Right lobe of liver (tissue), 6 donors: ENCODE data around the gene SCN4A. TPM values are rescaled to one million over a fixed set of nuclear protein-coding genes. Genes with fewer than 3 reads are reported as not detected.
"Not testable (repeated sequence)": the region's sequence is repeated elsewhere in the genome, so short reads cannot be mapped to it uniquely, and the experiment has no call there.

ENCODE experiments used
- ATAC-seq, 4 donors: fragments of 200-7000 bp; cut with Tn5 transposase; one replicate each; pipeline ENCODE4 v1.9.1; 2020; ENCODE audit warnings: mild to moderate bottlenecking in 4 of 4, moderate library complexity in 4 of 4
- DNase-seq, 3 donors: peaks; one replicate each; pipeline ENCODE4 v3.0.0-alpha.2; 2020
- H3K27ac ChIP-seq, 3 donors: fragments of 200-600 bp; one replicate each; pipeline ENCODE4 v1.8.0; 2022
- H3K27me3 ChIP-seq, 2 donors: fragments of 200-600 bp; one replicate each; pipeline ENCODE4 v1.8.0; 2022
- H3K36me3 ChIP-seq, 4 donors: fragments of 200-600 bp; sonication (generic) in 1 of 4; one replicate each; pipeline versions ENCODE4 v1.5.1 to v1.8.0; 2017 to 2022; ENCODE audit warnings: control low read depth in 1 of 4
- H3K4me1 ChIP-seq, 4 donors: fragments of 200-600 bp; sonication (generic) in 1 of 4; one replicate each; pipeline versions ENCODE4 v1.5.1 to v1.8.0; 2017 to 2022; ENCODE audit warnings: control low read depth in 1 of 4
- H3K4me3 ChIP-seq, 3 donors: fragments of 200-600 bp; one replicate each; pipeline ENCODE4 v1.8.0; 2022
- H3K9me3 ChIP-seq, 4 donors: fragments of 200-600 bp; sonication (generic) in 1 of 4; one replicate each; pipeline versions ENCODE4 v1.5.1 to v1.8.0; 2017 to 2022; ENCODE audit warnings: control low read depth in 1 of 4
- CTCF ChIP-seq, 4 donors: fragments of 200-600 bp in 3 of 4; fragments of 450-650 bp in 1 of 4; IDR thresholded peaks; one replicate each; pipeline versions ENCODE4 v1.5.1 to v1.8.0; 2016 to 2022; ENCODE audit warnings: antibody characterized with exemption in 4 of 4, mild to moderate bottlenecking in 2 of 4
- POLR2A ChIP-seq: fragments of 450-650 bp; IDR thresholded peaks from one replicate; pipeline ENCODE4 v1.6.1; 2017; ENCODE audit warnings: antibody characterized with exemption, mild to moderate bottlenecking
- WGBS: methylation state at CpG from one replicate; pipeline ENCODE4 v1.1.6; 2018; ENCODE audit warnings: low coverage, low lambda C conversion rate; ENCODE audit not compliant: insufficient coverage; ENCODE audit errors: missing lambda C conversion rate; 5-methylcytosine and 5-hydroxymethylcytosine counted together
- intact Hi-C, 2 donors: fragments of 100-400 bp; cut with DNase I; formaldehyde crosslinking; loops; one replicate each; pipeline versions ENCODE4 v1.11.2 to v1.14.1; 2022
- total RNA-seq, 6 experiments: library from RNA; depleted of rRNA in 2 of 6; stranded (reverse); fragments of >200 nt in 2 of 6; fragmentation: NEBNext Ultra II Directional in 3 of 6; extraction: Animal tissue kit (Norgen Biotek cat#: 25700) in 3 of 6; gene quantifications; one replicate each; pipeline versions ENCODE4 v1.1.0 to v1.2.4, GENCODE V29; 2016 to 2023
- donor health status: DM: no; HTN: yes; CAD: no.
- donor health status: DM: no; HTN: no; CAD: no.
- donor health status: DM: no; HTN: no; CAD: no.
- donor health status: DM: no; HTN: yes; CAD: no.
- donor health status: DM: no; HTN: yes; CAD: no.

SCN4A gene
- total RNA-seq, 6 experiments from 2014 or later = 0.10 to 1.4 (median 0.20) TPM

GRCh38 chr17:63927464-63928171, 45.1 kb downstream of the SCN4A start:
- Histone ChIP-seq H3K4me3 (no peak overlapping the region), H3K9me3 (no peaks in the 10 kb centered on the region), H3K27ac (no peak overlapping the region), H3K36me3 (no peaks in the 10 kb centered on the region), H3K4me1 (no peaks in the 10 kb centered on the region), H3K27me3 (no peaks in the 10 kb centered on the region)
- WGBS = 0% methylated on average over 1 of the region's 8 CpGs
- intact Hi-C loops = no loop called here
- DNase-seq (no peak), ATAC-seq (no peak)
- TF ChIP-seq POLR2A (no peak), CTCF (IDR thresholded peaks at IDR 0.05) (no peak)

GRCh38 chr17:63926164-63926563, 46.6 kb downstream of the SCN4A start:
- no peak overlapping the region for H3K4me3 ChIP-seq
- no peaks in the 10 kb centered on the region for H3K27me3 ChIP-seq
- H3K9me3 ChIP-seq = no peaks in the 10 kb centered on the region
- WGBS = 100% methylated on average over 1 of the region's 2 CpGs
- TF ChIP-seq CTCF (IDR thresholded peaks at IDR 0.05) = no peak
- no peak for TF ChIP-seq POLR2A
- ATAC-seq (no peak), DNase-seq (no peak)
- H3K4me1 ChIP-seq = no peaks in the 10 kb centered on the region
- H3K27ac ChIP-seq = no peak overlapping the region
- H3K36me3 ChIP-seq = no peaks in the 10 kb centered on the region
- intact Hi-C loops = no loop called here

GRCh38 chr17:63925615-63926014, 47.1 kb downstream of the SCN4A start:
- WGBS = 49% methylated on average over 4 of the region's 5 CpGs
- Histone ChIP-seq H3K4me1 (no peaks in the 10 kb centered on the region), H3K9me3 (no peaks in the 10 kb centered on the region), H3K27me3 (no peaks in the 10 kb centered on the region), H3K27ac (no peak overlapping the region), H3K4me3 (no peak overlapping the region), H3K36me3 (no peaks in the 10 kb centered on the region)
- intact Hi-C loops = no loop called here
- TF ChIP-seq CTCF (IDR thresholded peaks at IDR 0.05) = no peak
- no peak for TF ChIP-seq POLR2A
- ATAC-seq (no peak), DNase-seq (no peak)

GRCh38 chr17:63922402-63922801, 50.3 kb downstream of the SCN4A start:
- ATAC-seq, H3K27me3 ChIP-seq, H3K27ac ChIP-seq, H3K4me3 ChIP-seq, DNase-seq, H3K9me3 ChIP-seq, H3K4me1 ChIP-seq, H3K36me3 ChIP-seq, intact Hi-C loops: not testable (repeated sequence)
- WGBS = 31% methylated on average over 3 of the region's 9 CpGs

GRCh38 chr17:63920779-63921178, 51.9 kb downstream of the SCN4A start:
- H3K4me1 ChIP-seq, intact Hi-C loops, ATAC-seq, H3K9me3 ChIP-seq, H3K27ac ChIP-seq, H3K36me3 ChIP-seq, H3K4me3 ChIP-seq, H3K27me3 ChIP-seq: not testable (repeated sequence)
- peak in 1 of 3 donors; percentile 17 for DNase-seq
- 88% methylated on average over 5 of the region's 5 CpGs for WGBS

- H3K4me3 ChIP-seq, H3K9me3 ChIP-seq, ATAC-seq, H3K36me3 ChIP-seq, H3K4me1 ChIP-seq, DNase-seq, H3K27ac ChIP-seq, intact Hi-C loops, H3K27me3 ChIP-seq: not testable (repeated sequence)
- WGBS = 72% methylated on average over 6 of the region's 6 CpGs
These were observed 52.7 kb downstream of the SCN4A start for GRCh38 chr17:63920050-63920449.
